Tibial nerve (tissue), 4 donors: ENCODE measurements around the gene CTXN3. TPM values are rescaled to one million over a fixed set of nuclear protein-coding genes. Genes with fewer than 3 reads are reported as not detected.

Experiments
- DNase-seq, 2 donors: peaks; one replicate each; pipeline ENCODE4 v3.0.0-alpha.2; 2019; ENCODE audit warnings: low spot score in 2 of 2
- H3K27ac ChIP-seq, 4 donors: fragments of 200-600 bp; sonication (generic) in 3 of 4; one replicate each; pipeline ENCODE4 v1.5.1; 2017 to 2019; ENCODE audit warnings: mild to moderate bottlenecking in 1 of 4
- H3K27me3 ChIP-seq, 2 donors: fragments of 200-600 bp; sonication (generic) in 1 of 2; one replicate each; pipeline versions ENCODE4 v1.5.1 to v1.6.0; 2017 to 2019
- H3K36me3 ChIP-seq, 3 donors: fragments of 200-600 bp; sonication (generic); one replicate each; pipeline ENCODE4 v1.5.1; 2018 to 2019
- H3K4me1 ChIP-seq, 4 donors: fragments of 200-600 bp; sonication (generic) in 3 of 4; one replicate each; pipeline ENCODE4 v1.5.1; 2017 to 2019
- H3K4me3 ChIP-seq, 4 donors: fragments of 200-600 bp; sonication (generic) in 3 of 4; one replicate each; pipeline ENCODE4 v1.5.1; 2017 to 2019; ENCODE audit warnings: mild to moderate bottlenecking in 1 of 4, moderate library complexity in 1 of 4
- H3K9me3 ChIP-seq, 4 donors: fragments of 200-600 bp; sonication (generic) in 3 of 4; one replicate each; pipeline ENCODE4 v1.5.1; 2017 to 2019
- EP300 ChIP-seq, 2 donors: sonication (generic); formaldehyde crosslinking; IDR thresholded peaks; one replicate each; pipeline ENCODE4 v1.6.1; 2017; ENCODE audit warnings: antibody characterized with exemption in 2 of 2, mild to moderate bottlenecking in 1 of 2
- POLR2A ChIP-seq, 2 donors: fragments of 450-650 bp; IDR thresholded peaks; one replicate each; pipeline ENCODE4 v1.6.1; 2017; ENCODE audit warnings: antibody characterized with exemption in 2 of 2, mild to moderate bottlenecking in 2 of 2, moderate library complexity in 2 of 2
- WGBS, 2 donors: methylation state at CpG; one replicate each; pipeline ENCODE4 v1.1.5; 2018; 5-methylcytosine and 5-hydroxymethylcytosine counted together
- total RNA-seq, 4 donors: library from RNA; depleted of rRNA; stranded (reverse); fragments of >200 nt; gene quantifications; one replicate each; pipeline ENCODE4 v1.1.0, GENCODE V29; 2016
- TF ChIP-seq, protein P1 (sequence below), 5 experiments: fragments of 200-600 bp in 3 of 5; fragments of 450-650 bp in 2 of 5; sonication (generic) in 3 of 5; IDR thresholded peaks; one replicate each; pipeline ENCODE4 v1.5.1; 2016 to 2019; ENCODE audit warnings: antibody characterized with exemption in 5 of 5, mild to moderate bottlenecking in 3 of 5, moderate library complexity in 2 of 5

Gene CTXN3
- total RNA-seq = not detected

DNA sequence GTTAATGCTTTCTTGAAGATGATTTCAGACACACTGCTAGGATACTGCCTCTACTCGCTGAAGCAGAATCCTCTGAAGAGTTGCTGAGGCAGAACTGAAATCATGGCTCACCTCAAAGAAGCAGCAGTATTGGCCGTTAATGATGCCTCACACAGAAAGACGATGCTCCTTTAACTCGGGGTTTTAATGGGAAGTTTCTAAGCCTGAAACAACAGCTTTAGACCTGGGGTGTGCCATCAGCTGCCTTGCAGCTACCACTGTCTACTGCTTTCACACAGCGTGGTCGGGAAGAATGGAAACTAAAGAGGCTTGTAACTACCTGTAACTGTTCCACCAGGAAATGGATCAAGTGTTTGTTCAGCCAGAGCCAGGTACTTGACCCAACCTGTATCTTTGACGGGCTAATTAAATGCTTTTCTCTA, at the start of gene CTXN3:
TSS of gene CTXN3 (plus strand) at position 65 of the 422 bp plus-strand sequence. CDS start 8,440 bp downstream, outside the sequence.
- TF ChIP-seq EP300 (IDR thresholded peaks at IDR 0.05) (no peak), POLR2A (IDR thresholded peaks at IDR 0.05) (no peak)
- TF ChIP-seq, protein P1, sequence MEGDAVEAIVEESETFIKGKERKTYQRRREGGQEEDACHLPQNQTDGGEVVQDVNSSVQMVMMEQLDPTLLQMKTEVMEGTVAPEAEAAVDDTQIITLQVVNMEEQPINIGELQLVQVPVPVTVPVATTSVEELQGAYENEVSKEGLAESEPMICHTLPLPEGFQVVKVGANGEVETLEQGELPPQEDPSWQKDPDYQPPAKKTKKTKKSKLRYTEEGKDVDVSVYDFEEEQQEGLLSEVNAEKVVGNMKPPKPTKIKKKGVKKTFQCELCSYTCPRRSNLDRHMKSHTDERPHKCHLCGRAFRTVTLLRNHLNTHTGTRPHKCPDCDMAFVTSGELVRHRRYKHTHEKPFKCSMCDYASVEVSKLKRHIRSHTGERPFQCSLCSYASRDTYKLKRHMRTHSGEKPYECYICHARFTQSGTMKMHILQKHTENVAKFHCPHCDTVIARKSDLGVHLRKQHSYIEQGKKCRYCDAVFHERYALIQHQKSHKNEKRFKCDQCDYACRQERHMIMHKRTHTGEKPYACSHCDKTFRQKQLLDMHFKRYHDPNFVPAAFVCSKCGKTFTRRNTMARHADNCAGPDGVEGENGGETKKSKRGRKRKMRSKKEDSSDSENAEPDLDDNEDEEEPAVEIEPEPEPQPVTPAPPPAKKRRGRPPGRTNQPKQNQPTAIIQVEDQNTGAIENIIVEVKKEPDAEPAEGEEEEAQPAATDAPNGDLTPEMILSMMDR (IDR thresholded peaks at IDR 0.05) = no peak
- Histone ChIP-seq H3K36me3 (no peaks in the 10 kb centered on the region), H3K27ac (no peak within 1 kb of the TSS), H3K4me3 (no peak within 1 kb of the TSS), H3K27me3 (no peaks in the 10 kb centered on the region), H3K4me1 (no peaks in the 10 kb centered on the region), H3K9me3 (no peaks in the 10 kb centered on the region)
- 59 to 70% methylated on average over 7 of the region's 7 CpGs for WGBS, 2 donors
- DNase-seq = no peak

DNA sequence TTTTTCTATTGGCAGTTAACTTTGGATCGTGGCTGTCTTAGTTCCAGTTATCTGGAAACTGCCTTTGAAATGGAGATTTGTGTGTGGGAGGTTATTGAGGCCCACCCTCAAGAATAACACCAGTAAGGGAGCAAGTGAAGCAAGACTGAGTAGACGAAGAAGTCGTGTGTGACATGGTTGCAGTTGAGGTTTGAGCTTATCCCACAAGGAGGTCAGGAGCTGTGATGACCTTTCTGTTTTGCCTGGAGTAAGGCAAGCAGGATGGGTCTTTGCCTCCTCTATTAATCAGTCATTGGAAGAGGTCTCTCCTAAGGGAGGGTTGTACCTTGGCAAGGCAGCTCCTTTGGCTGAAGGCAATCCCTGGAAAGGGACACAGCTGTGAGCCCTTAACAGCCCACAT, 49.6 kb upstream of the CTXN3 start:
- no peak for DNase-seq
- TF ChIP-seq, protein P1 (IDR thresholded peaks at IDR 0.05) = no peak
- no peak for TF ChIP-seq EP300 (IDR thresholded peaks at IDR 0.05)
- TF ChIP-seq POLR2A (IDR thresholded peaks at IDR 0.05) = no peak
- Histone ChIP-seq H3K9me3 (no peaks in the 10 kb centered on the region), H3K27ac (no peak overlapping the region), H3K36me3 (no peaks in the 10 kb centered on the region), H3K4me3 (no peak overlapping the region), H3K27me3 (no peaks in the 10 kb centered on the region), H3K4me1 (peaks cover 0 to 10% (median 0%) of the 10 kb centered on the region in 4 donors)
- WGBS, 2 donors = 52 to 58% methylated on average over 3 of the region's 3 CpGs

- TF ChIP-seq, protein P1 (IDR thresholded peaks at IDR 0.05) = no peak
- TF ChIP-seq POLR2A (IDR thresholded peaks at IDR 0.05) = no peak
- no peak for TF ChIP-seq EP300 (IDR thresholded peaks at IDR 0.05)
- 68 to 72% methylated on average over 4 of the region's 4 CpGs for WGBS, 2 donors
- no peak for DNase-seq
- H3K27me3 ChIP-seq = no peaks in the 10 kb centered on the region
- H3K36me3 ChIP-seq = no peaks in the 10 kb centered on the region
- H3K4me3 ChIP-seq = no peak overlapping the region
- no peak overlapping the region for H3K27ac ChIP-seq
- no peaks in the 10 kb centered on the region for H3K9me3 ChIP-seq
- peaks cover 0 to 10% (median 0%) of the 10 kb centered on the region in 4 donors for H3K4me1 ChIP-seq
Measured at GRCh38 chr5:127599847-127600246, 49.0 kb upstream of the CTXN3 start.

DNA sequence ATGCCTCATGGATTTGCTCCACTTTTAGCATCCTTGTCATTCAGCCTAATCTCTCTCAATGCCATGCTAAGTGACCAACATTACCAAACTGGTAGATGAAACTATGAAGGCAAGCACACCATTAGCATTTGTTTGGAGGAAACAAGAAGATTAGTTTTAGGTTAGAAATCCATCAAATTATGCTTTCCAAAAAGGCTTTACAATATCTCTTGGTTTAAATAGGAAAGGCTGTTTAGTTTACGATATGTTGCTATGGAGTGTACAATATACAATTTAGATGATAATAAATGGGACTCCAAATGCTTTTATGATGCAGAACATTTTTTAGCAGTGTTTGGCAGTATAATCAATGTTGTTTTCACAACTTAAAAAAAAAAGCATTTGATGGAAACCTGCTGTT, 47.8 kb upstream of the CTXN3 start:
- no peaks in the 10 kb centered on the region for H3K9me3 ChIP-seq
- H3K27ac ChIP-seq = no peak overlapping the region
- no peaks in the 10 kb centered on the region for H3K36me3 ChIP-seq
- TF ChIP-seq POLR2A (IDR thresholded peaks at IDR 0.05) (no peak), EP300 (IDR thresholded peaks at IDR 0.05) (no peak)
- TF ChIP-seq, protein P1 (IDR thresholded peaks at IDR 0.05) = no peak
- H3K27me3 ChIP-seq = no peaks in the 10 kb centered on the region
- WGBS, 2 donors = 77 to 78% methylated on average over 1 of the region's 1 CpG
- H3K4me3 ChIP-seq = no peak overlapping the region
- no peak for DNase-seq
- H3K4me1 ChIP-seq = peaks cover 0 to 10% (median 0%) of the 10 kb centered on the region in 4 donors

GRCh38 chr5:127601601-127602000, 47.3 kb upstream of the CTXN3 start:
- no peak overlapping the region for H3K4me3 ChIP-seq
- H3K27ac ChIP-seq = no peak overlapping the region
- TF ChIP-seq POLR2A (IDR thresholded peaks at IDR 0.05) (no peak), EP300 (IDR thresholded peaks at IDR 0.05) (no peak)
- TF ChIP-seq, protein P1 (IDR thresholded peaks at IDR 0.05) = no peak
- no peaks in the 10 kb centered on the region for H3K36me3 ChIP-seq
- 83 to 92% methylated on average over 4 of the region's 4 CpGs for WGBS, 2 donors
- no peak for DNase-seq
- H3K4me1 ChIP-seq = peaks cover 0 to 10% (median 0%) of the 10 kb centered on the region in 4 donors
- H3K9me3 ChIP-seq = no peaks in the 10 kb centered on the region
- H3K27me3 ChIP-seq = no peaks in the 10 kb centered on the region
